Fibroblast of skin of back (primary cell): ENCODE data around the gene MIDN.

Experiments
- DNase-seq: peaks from one replicate; pipeline ENCODE4 v3.0.0-alpha.2; 2013

MIDN gene

DNA sequence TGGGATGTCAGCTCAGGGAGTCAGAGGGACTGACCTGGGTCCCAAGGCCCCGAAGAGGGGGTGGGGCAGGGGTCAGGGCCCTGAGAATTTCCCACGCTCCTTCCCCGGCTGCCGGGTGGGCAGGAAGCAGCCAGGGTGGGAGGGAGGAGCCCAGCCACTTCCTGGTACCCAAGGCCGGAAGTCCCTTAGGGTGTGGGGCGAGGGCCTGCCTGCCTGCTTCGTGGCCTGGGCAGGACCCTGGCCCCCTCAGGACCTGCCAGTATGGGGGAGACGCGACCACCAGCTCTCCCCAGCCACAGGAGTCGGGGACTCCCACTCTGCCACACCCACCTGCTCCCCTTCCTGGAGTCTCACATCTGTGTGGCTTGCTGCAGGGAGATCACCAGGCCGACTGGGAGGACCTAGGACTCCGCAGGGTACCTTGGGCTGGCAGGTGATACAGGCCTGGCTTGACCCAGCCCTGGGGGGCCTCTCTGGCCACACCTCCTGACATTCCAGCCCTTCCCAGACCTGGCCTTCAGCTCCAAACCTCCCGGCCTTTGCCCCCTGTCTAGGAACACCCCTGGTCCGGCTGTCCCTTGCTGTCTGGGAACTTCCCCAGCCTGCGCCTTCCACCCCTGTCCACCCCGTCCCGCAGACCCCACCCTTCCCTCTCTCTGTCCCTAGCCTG, 11.0 kb downstream of the MIDN start:
- DNase-seq, result peak; percentile 70

DNA sequence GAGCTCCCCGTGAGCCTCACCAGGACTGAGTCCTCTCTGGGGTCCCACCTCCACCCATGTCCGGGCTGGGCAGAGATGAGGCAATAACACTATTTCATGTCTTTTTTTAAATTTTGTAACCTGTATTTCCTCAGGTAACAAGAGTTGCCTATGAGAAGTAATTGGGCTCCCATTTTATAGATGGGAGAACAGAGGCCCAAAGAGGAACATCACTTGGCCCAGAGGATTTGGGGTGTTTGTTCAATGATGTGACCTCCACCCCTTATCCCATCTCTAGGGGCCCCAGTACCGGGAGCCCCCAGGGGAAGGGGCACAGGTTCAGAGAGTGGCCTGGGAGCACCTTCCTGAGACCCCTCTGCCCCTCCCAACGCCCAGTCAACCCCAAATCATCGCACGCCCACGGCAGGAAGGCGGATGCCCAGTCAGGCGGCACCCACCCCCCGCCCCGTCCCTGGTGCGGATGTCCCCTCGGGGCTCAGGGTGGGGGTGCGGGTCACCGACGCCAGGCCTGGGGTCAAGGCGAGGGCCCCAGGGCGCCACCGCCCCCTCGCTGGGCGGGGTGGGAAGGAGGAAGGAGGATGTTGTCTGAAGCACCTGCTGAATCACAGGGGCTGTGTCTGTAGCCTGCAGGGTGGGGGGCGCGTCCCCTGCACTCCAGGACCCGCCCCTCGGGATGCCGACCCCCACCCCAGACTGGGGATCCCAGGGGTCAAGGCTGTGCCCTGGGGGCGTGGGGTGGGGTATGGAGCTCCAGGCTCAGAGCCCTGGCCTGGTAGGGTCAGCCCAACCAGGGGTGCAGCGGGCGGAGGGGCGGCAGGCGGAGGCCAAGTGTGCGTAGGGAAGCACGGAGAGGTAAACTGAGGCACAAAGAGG, 11.7 kb downstream of the MIDN start:
- no peak for DNase-seq

DNA sequence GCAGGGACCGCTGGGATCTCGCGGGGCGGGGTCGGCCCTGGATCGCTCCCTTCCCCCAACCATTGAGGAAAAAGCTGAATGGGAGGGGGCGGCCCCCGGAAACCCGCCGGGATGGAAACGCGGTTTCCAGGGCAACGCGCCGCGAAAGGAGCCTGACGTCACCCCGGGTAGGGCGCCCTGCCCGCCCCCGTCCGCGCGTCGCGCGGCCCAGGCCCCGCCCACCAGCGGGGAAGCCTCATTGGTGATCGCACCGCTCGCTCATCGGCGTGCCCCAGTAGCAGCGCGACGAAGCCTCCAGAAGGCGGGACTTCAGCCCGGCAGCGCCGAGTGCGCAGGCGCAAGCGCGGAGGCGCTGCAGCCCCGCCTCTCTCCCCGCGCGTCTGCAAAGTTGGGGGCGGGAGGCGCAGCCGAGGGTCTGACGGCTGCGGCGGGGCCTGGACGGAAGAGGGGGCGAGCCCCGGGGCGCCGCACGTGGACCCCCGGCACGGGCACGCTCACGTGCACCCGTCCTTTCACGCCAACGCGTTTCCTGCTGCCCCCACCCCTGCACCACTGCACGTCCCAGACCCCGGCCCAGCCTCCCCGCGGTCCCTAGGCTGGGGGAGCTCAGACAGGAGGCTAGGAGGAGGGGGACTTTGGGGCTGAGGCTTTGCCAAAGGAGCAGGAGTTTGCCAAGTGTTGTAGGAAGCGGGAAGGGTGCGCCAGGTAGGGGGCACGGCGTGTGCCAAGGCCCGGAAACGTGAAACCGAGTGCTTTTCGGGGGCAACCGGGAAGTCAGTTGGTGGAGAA, 12.6 kb downstream of the MIDN start:
- DNase-seq, result peak; percentile 94

- no peak for DNase-seq
These were observed 13.1 kb downstream of the MIDN start for GRCh38 chr19:1261538-1261797.

DNA sequence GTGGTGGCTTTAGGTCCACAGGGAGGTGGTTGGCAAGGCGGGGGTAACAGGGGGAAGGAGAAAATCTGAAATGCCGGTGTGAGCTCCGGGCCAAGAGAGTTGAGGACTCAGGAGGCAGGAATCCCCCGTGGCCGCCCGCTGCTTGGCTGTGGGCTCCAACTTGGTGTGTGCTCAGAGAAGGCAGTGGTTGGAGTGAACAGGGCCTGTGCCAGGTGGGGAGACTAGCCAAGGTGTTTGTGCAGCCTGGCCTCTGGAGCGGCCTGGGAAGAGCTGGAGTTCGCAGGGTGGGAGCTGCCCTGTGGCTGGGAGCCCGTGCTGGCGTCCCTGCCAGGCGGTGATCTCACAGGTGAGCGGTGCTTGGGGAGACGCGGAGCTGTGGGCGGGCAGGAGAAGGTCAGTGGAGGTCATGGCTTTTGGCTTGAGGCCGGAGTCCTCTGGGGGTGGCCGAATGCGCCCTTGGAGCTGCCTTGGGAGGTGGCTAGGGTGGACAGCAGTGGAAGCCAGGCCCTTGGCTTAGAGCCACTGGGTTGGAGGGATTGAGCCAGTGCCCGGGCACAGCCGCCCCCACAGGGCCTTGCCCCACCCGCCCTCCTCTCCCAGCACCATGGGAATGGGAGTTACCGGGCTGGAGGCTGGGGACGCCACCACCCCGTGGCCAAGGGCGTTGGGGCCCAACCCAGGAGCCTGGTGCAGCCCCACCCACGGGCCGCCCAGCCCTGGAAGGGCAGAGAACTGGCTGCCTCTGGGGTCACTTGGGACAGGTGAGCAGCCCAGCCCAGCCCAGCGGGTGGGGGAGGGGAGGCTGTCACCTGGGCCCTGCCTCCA, 13.6 kb downstream of the MIDN start:
- no peak for DNase-seq

DNA sequence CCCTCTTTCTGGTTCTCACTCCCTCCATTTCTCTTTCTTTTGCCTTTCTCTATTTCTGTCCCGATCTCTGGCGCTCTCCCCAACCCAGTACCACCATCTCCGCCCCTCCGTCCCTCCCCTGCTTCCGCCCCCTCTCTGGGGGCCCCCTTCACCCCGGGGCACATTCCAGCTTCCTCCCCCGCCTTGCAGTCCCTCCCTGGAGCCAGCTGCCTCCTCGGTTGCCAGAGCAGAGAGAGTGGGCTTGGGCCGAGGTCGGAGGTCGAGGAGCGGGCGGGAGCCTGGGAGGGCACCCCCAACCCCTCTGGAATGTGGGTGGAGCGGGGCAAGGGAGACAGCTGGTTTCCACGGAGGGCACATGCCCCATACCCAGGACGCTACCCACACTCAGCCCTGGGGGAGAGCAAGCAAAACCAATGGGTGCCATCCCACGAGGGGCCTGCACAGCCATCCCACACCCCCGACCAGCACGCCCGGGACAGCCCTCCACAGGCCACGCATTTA, 14.3 kb downstream of the MIDN start:
- peak; percentile 58 for DNase-seq

DNA sequence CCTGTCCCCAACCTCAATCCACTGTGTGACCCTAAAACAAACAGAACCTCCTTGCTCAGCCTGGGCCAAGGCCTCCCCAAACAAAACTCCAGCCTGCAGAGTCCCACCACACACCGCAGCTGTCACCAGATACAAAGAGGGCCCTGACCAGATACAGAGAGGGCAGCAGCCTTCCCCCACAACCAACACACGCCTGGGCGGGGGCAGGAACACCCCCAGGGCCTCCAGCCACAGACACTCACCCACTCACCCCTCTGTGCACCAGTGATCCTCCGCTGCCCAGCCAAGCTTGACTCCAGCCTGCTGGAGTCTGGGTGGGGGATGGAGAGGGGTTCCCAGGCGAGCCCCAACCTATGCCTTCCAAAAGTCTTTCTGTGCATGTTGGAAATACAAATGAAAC, 14.8 kb downstream of the MIDN start:
- no peak for DNase-seq

DNA sequence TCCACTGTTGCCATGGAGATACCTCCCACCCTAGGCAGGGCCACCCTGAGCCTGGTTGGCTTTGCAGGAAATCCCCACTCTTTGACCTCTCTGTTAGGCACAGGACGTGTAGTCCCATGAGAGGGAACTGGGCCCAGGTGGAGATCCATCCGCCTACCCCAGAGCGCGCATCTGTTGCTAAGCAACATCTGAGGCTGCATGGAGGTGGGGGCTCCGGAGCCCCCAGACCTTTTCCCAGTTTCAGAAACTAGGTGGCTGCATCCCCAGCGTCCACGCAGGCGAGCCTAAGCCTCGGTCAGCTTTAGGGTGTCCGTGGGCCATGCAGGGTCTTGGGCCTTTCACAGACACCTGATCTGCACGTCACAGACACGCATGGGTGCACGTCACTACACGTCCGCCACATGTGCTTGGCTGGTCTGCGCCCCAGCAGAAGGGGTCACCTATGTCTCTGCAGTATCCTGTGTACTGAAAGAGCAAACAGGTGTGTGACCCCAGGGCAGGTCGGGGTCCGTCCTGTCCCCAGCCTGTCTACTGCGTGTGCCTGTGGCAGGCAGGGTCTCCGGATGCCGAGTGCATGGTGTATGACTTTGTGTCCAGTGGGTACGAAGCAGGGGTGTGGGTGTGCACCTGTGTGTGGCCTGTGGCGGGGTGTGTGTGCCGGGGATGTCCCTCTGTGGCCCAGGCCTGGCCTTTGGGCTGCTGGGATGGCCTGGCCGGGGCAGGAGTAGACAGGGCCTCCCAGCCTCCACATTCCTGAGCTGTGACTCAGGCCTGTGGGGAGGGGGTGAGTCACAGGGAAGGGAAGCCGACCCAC, 16.6 kb downstream of the MIDN start:
- peak; percentile 97 for DNase-seq

- peak; percentile 97 for DNase-seq
These were observed 17.3 kb downstream of the MIDN start for GRCh38 chr19:1265615-1266128.

DNA sequence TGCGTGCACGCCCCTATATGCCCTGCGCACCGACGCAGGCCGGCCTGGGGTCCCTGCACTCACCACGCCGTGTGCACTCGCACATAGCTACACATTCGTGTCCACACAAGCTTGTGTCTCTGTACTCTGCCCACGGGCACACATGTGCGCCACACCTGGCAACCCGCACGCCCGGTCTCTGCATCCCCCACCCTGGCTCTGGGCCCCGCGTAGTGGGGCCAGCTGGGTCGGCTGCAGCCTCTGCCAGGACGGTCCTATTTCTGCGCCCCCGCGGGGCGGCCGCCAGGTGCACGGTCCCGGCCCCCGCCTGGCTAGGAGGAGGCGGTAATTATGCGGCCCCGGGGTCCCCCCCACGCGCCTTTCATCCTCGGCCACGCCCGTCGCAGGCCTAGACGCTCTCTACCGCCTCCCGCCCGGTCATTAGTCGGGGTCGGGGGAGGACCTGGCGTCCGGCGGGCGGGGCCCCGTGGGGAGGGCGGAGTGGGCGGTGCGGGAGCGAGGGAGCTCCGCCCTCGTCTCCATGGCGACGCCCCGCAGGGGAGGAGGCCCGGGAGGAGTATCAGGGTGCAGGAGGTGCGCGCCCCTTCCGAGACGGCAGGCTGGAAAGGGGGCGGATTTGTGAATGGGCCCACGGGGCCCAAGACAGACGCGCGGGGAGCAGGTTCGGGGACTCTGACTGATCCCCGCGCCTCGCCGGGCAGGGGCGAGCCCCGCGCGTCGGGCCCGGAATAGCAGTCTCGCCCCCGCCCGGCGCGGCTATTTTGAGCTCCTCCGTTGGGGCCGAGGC, 17.9 kb downstream of the MIDN start:
- peak; percentile 89 for DNase-seq

- DNase-seq, result peak; percentile 53
These were observed 18.6 kb downstream of the MIDN start for GRCh38 chr19:1266916-1267476.

DNA sequence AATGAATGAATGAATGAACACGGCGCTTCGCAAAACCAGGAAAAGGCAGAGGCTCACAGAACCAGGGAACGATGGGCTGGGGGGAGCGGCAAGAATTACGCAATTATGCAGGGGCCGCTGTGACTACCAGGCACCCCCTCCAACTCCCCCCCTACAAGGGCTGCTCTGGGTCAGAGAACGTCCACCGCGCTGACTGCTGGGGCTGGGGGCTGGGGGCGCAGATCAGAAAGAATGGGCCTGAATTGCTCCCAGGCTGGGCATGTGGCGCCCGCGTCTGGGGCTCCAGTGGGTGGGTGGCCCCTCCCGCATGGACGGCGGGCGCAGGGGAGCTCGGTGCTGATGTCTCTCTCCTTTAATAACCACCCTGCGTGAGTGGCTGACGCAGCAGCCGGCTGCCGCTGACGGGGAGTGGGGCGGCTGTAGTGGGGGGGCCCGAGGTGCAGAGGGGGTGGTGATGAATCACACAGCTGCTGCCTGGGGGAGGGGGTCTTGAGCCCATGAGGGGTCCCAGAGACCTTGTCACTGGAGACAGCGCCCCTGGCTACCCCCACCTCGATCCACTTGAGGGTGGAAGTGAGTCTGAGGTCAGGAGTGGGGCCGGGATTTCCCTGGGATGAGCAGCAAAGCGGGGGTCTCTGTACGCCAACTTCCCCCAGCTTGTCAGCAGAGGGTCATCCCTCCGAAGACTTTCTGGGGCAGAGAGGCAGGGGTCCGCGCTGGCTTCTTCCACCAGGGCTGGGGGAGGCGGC, 19.3 kb downstream of the MIDN start:
- DNase-seq, result no peak

DNA sequence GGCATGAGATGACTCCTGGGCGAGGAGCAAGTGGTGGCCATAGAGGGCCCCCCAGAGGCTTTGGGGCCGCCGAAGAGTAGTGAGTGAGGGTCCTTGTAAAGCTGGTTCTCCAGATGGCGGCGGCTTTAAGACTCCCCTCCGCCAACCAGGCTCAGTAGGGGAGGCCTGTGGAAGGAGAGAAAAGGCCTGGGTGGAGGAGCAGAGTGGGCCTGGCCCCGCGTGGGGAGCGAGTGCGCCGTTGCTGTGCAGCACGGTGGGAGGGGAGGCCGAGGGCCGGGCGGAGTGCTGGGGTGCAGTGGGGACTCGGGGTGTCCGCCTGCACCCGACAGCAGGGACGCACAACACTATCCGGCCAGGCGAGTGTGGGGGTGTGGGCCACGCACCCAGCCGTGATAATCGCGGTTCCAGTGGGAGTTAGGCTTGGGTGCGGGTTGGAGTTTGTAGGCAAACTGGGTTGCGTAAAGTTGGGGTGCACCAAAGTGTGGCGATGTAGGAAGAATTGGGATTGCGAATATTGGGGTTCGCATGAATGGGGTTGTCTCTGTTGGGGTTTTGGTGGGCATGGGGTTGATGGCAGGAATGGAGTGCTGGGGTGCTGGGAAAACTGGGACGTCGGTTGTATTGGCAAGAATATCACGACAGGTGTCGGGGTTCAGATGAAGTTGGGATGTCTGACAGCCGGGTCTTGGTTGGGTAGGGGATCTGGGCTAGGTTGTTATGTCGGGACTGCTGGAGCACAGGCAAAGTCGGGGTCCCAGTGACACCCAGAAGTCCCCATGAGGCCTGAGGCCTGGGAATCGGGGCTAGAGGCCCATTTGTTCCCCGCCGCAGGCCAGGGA, 20.1 kb downstream of the MIDN start:
- no peak for DNase-seq

DNA sequence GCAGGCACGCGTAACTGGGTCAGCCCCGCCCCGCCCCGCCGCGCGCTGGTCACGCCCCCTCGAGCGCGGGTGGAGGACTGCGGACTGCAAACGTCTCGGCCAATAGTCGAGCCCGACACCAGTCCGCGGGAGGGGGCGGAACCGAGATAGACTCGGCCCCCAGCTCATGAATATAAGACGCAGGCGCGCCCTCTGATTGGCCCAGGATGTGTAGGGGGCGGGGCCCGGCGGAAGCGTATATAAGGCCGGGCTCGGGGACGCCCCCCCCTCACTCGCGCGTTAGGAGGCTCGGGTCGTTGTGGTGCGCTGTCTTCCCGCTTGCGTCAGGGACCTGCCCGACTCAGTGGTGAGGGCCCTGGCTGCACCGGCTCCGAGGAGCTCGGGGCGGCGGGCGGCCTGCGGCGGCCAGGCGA, 20.7 kb downstream of the MIDN start, which contains the start of gene CIRBP:
Gene CIRBP, plus strand, starts transcription at position 268 of the 413 bp plus-strand sequence. CDS start 1,602 bp downstream, outside the sequence.
- DNase-seq, result peak; percentile 98

- DNase-seq, result peak; percentile 85
These were observed 21.3 kb downstream of the MIDN start for GRCh38 chr19:1269478-1270212.

- DNase-seq, result no peak
These were observed 21.9 kb downstream of the MIDN start for GRCh38 chr19:1270213-1270853.
